HEK293 (cell line): ENCODE data around the gene GRM4.

Source experiments
- CTCF ChIA-PET: fragments of 350-600 bp; formaldehyde crosslinking; extraction: SDS; loops from one replicate; lab custom pipeline; 2021; ENCODE audit warnings: antibody characterized with exemption; lab: Yijun Ruan, JAX
- POLR2A ChIA-PET: fragments of 300-600 bp; formaldehyde crosslinking; extraction: SDS; loops from one replicate; lab custom pipeline; 2020; ENCODE audit warnings: antibody characterized with exemption, inconsistent platforms; lab: Yijun Ruan, JAX
- H3K27ac ChIP-seq: fragments of 200-500 bp; sonication (Bioruptor generic); 2 replicates; pipeline ENCODE4 v1.5.1; 2014; ENCODE audit warnings: low read depth, low read length, control low read depth, inconsistent platforms; ENCODE audit errors: extremely low read depth
- H3K36me3 ChIP-seq, 2 experiments: fragments of 200-500 bp in 1 of 2; sonication (Bioruptor generic) in 1 of 2; 1 replicate in 1 of 2; 2 replicates in 1 of 2; pipeline ENCODE4 v1.5.1; 2014 to 2017; ENCODE audit warnings: inconsistent platforms in 2 of 2, low read length in 2 of 2; ENCODE audit not compliant: control insufficient read depth in 2 of 2, insufficient read depth in 1 of 2
- H3K4me1 ChIP-seq: fragments of 200-500 bp; sonication (Bioruptor generic); 2 replicates; pipeline ENCODE4 v1.5.1; 2014; ENCODE audit warnings: mild to moderate bottlenecking, low read length, inconsistent platforms; ENCODE audit not compliant: control insufficient read depth, insufficient read depth
- H3K4me3 ChIP-seq: 2 replicates; pipeline ENCODE4 v1.5.1; 2011; ENCODE audit warnings: low read depth, mild to moderate bottlenecking, control low read depth, low read length, moderate library complexity
- H3K9me3 ChIP-seq: fragments of 200-500 bp; sonication (Bioruptor generic); 2 replicates; pipeline ENCODE4 v1.5.1; 2014; ENCODE audit warnings: low read depth, low read length, inconsistent platforms; ENCODE audit not compliant: control insufficient read depth, insufficient read depth
- EGR2 ChIP-seq: fragments of 450-650 bp; formaldehyde crosslinking; IDR thresholded peaks from 2 replicates; pipeline ENCODE4 v1.5.1; 2016; ENCODE audit warnings: low read depth, missing biosample characterization, missing genetic modification characterization
- GLIS2 ChIP-seq: fragments of 450-650 bp; formaldehyde crosslinking; IDR thresholded peaks from 2 replicates; pipeline ENCODE4 v1.5.1; 2016; ENCODE audit warnings: missing biosample characterization, missing genetic modification characterization
- HOXA7 ChIP-seq: sonication (generic); formaldehyde crosslinking; IDR thresholded peaks from 2 replicates; pipeline ENCODE4 v1.8.1; 2022; ENCODE audit warnings: missing genetic modification reagents, borderline replicate concordance
- KLF1 ChIP-seq: fragments of 450-650 bp; formaldehyde crosslinking; IDR thresholded peaks from 2 replicates; pipeline ENCODE4 v1.5.1; 2016; ENCODE audit warnings: missing biosample characterization, missing genetic modification characterization
- MYNN ChIP-seq: fragments of 450-650 bp; formaldehyde crosslinking; IDR thresholded peaks from 2 replicates; pipeline ENCODE4 v1.5.1; 2016; ENCODE audit warnings: missing biosample characterization, missing genetic modification characterization, borderline replicate concordance
- PATZ1 ChIP-seq: fragments of 450-650 bp; formaldehyde crosslinking; IDR thresholded peaks from 2 replicates; pipeline ENCODE4 v1.5.1; 2016; ENCODE audit warnings: missing biosample characterization, missing genetic modification characterization
- PRDM10 ChIP-seq: fragments of 450-650 bp; formaldehyde crosslinking; IDR thresholded peaks from 2 replicates; pipeline ENCODE4 v1.5.1; 2016; ENCODE audit warnings: missing biosample characterization, missing genetic modification characterization
- ZBTB17 ChIP-seq: fragments of 450-650 bp; formaldehyde crosslinking; IDR thresholded peaks from 2 replicates; pipeline ENCODE4 v1.5.1; 2016; ENCODE audit warnings: missing biosample characterization, missing genetic modification characterization
- ZBTB20 ChIP-seq: fragments of 450-650 bp; formaldehyde crosslinking; IDR thresholded peaks from 2 replicates; pipeline ENCODE4 v1.5.1; 2016; ENCODE audit warnings: missing biosample characterization, missing genetic modification characterization
- ZBTB21 ChIP-seq: fragments of 450-650 bp; formaldehyde crosslinking; IDR thresholded peaks from 2 replicates; pipeline ENCODE4 v1.5.1; 2017; ENCODE audit warnings: missing biosample characterization, missing genetic modification characterization
- ZBTB8A ChIP-seq: fragments of 450-650 bp; formaldehyde crosslinking; IDR thresholded peaks from 2 replicates; pipeline ENCODE4 v1.5.1; 2016; ENCODE audit warnings: missing biosample characterization, missing genetic modification characterization
- ZFHX2 ChIP-seq: fragments of 450-650 bp; formaldehyde crosslinking; conservative IDR thresholded peaks from 2 replicates; pipeline ENCODE4 v1.5.1; 2016; ENCODE audit warnings: missing biosample characterization, missing genetic modification characterization
- ZIC2 ChIP-seq: fragments of 450-650 bp; formaldehyde crosslinking; IDR thresholded peaks from 2 replicates; pipeline ENCODE4 v1.5.1; 2016; ENCODE audit warnings: missing biosample characterization, missing genetic modification characterization
- ZNF19 ChIP-seq: fragments of 450-650 bp; formaldehyde crosslinking; IDR thresholded peaks from 2 replicates; pipeline ENCODE4; 2016; ENCODE audit warnings: missing biosample characterization, missing genetic modification characterization, low read depth
- ZNF211 ChIP-seq: fragments of 450-650 bp; formaldehyde crosslinking; IDR thresholded peaks from 2 replicates; pipeline ENCODE4 v1.5.1; 2016; ENCODE audit warnings: low read depth, missing biosample characterization, missing genetic modification characterization
- ZNF302 ChIP-seq: fragments of 450-650 bp; formaldehyde crosslinking; IDR thresholded peaks from 2 replicates; pipeline ENCODE4 v1.5.1; 2016; ENCODE audit warnings: missing biosample characterization, missing genetic modification characterization, low read depth
- ZNF335 ChIP-seq: fragments of 450-650 bp; formaldehyde crosslinking; conservative IDR thresholded peaks from 2 replicates; pipeline ENCODE4 v1.5.1; 2016; ENCODE audit warnings: missing biosample characterization, missing genetic modification characterization
- ZNF529 ChIP-seq: fragments of 450-650 bp; formaldehyde crosslinking; IDR thresholded peaks from 2 replicates; pipeline ENCODE4 v1.5.1; 2017; ENCODE audit warnings: missing genetic modification characterization, missing biosample characterization; ENCODE audit not compliant: insufficient replicate concordance
- ZNF561 ChIP-seq: fragments of 450-650 bp; IDR thresholded peaks from 2 replicates; pipeline ENCODE4 v1.5.1; 2018; ENCODE audit warnings: missing biosample characterization, missing genetic modification characterization, borderline replicate concordance
- ZNF600 ChIP-seq: fragments of 450-650 bp; formaldehyde crosslinking; IDR thresholded peaks from 2 replicates; pipeline ENCODE4 v1.5.1; 2016; ENCODE audit warnings: missing biosample characterization, missing genetic modification characterization
- ZNF621 ChIP-seq: fragments of 450-650 bp; formaldehyde crosslinking; IDR thresholded peaks from 2 replicates; pipeline ENCODE4 v1.5.1; 2017; ENCODE audit warnings: missing biosample characterization, missing genetic modification characterization
- ZNF626 ChIP-seq: fragments of 450-650 bp; sonication (Bioruptor Pico); formaldehyde crosslinking; IDR thresholded peaks from 2 replicates; pipeline ENCODE4 v1.5.1; 2018; ENCODE audit warnings: missing biosample characterization, missing genetic modification characterization, inconsistent platforms
- ZNF660 ChIP-seq: fragments of 450-650 bp; IDR thresholded peaks from 2 replicates; pipeline ENCODE4 v1.5.1; 2018; ENCODE audit warnings: missing biosample characterization, mild to moderate bottlenecking, missing genetic modification characterization
- TF ChIP-seq, protein P1 (sequence below): fragments of 450-650 bp; formaldehyde crosslinking; IDR thresholded peaks from 2 replicates; pipeline ENCODE4 v1.5.1; 2017; ENCODE audit warnings: missing biosample characterization, missing genetic modification characterization
- TF ChIP-seq, protein P2 (sequence below): fragments of 450-650 bp; formaldehyde crosslinking; IDR thresholded peaks from 2 replicates; pipeline ENCODE4 v1.5.1; 2016; ENCODE audit warnings: missing biosample characterization, missing genetic modification characterization
- TF ChIP-seq, protein P3 (sequence below): fragments of 450-650 bp; formaldehyde crosslinking; IDR thresholded peaks from 2 replicates; pipeline ENCODE4 v1.5.1; 2016; ENCODE audit warnings: missing biosample characterization, missing genetic modification characterization, low read depth
- TF ChIP-seq, protein P4 (sequence below): sonication (generic); formaldehyde crosslinking; IDR thresholded peaks from 2 replicates; pipeline ENCODE4 v1.8.1; 2022; ENCODE audit warnings: mild to moderate bottlenecking, moderate library complexity, missing genetic modification reagents

Gene GRM4

GRCh38 chr6:34143884-34144580 lies 1.9 kb downstream of the GRM4 start:
- Histone ChIP-seq H3K27ac (no peak overlapping the region; the same call in 1 of the 2 replicates), H3K9me3 (no peaks in the 10 kb centered on the region), H3K4me3 (peak overlapping the region; percentile 45), H3K36me3 (no peaks in the 10 kb centered on the region), H3K4me1 (peaks cover 11% of the 10 kb centered on the region)
- ChIA-PET POLR2A (no interaction called here), CTCF (interaction anchor here (0.6 to 3.0 kb wide), 13 partner anchors 10 to 536 kb away, joined by 3 to 23 read pairs (median 5); no protein-coding TSS in a partner anchor)
- TF ChIP-seq HOXA7 (no peak), PATZ1 (tag by site-specific recombination) (peak; percentile 47), ZNF626 (tag by site-specific recombination) (no peak), ZNF561 (tag by site-specific recombination) (peak; percentile 55; the same call in 1 of the 2 replicates), PRDM10 (tag by site-specific recombination) (peak; percentile 77), ZNF19 (tag by site-specific recombination) (no peak), ZBTB8A (peak; percentile 50), EGR2 (tag by site-specific recombination) (peak; percentile 81), ZNF660 (peak; percentile 46; the same call in 1 of the 2 replicates), KLF1 (peak; percentile 23; the same call in 1 of the 2 replicates), MYNN (tag by site-specific recombination) (peak; percentile 18; the same call in 1 of the 2 replicates), ZBTB21 (tag by site-specific recombination) (no peak), GLIS2 (tag by site-specific recombination) (peak; percentile 95), ZFHX2 (peak; percentile 92), ZNF621 (tag by site-specific recombination) (no peak), ZNF335 (tag by site-specific recombination) (peak; percentile 89), ZNF211 (tag by site-specific recombination) (no peak), ZBTB20 (tag by site-specific recombination) (peak; percentile 46; the same call in 1 of the 2 replicates), ZNF529 (no peak), ZIC2 (tag by site-specific recombination) (peak; percentile 89), ZNF600 (tag by site-specific recombination) (peak; percentile 65), ZNF302 (tag by site-specific recombination) (no peak), ZBTB17 (tag by site-specific recombination) (peak; percentile 78; the same call in 1 of the 2 replicates)
- TF ChIP-seq, protein P1, sequence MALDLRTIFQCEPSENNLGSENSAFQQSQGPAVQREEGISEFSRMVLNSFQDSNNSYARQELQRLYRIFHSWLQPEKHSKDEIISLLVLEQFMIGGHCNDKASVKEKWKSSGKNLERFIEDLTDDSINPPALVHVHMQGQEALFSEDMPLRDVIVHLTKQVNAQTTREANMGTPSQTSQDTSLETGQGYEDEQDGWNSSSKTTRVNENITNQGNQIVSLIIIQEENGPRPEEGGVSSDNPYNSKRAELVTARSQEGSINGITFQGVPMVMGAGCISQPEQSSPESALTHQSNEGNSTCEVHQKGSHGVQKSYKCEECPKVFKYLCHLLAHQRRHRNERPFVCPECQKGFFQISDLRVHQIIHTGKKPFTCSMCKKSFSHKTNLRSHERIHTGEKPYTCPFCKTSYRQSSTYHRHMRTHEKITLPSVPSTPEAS, result peak; percentile 66
- TF ChIP-seq, protein P2, sequence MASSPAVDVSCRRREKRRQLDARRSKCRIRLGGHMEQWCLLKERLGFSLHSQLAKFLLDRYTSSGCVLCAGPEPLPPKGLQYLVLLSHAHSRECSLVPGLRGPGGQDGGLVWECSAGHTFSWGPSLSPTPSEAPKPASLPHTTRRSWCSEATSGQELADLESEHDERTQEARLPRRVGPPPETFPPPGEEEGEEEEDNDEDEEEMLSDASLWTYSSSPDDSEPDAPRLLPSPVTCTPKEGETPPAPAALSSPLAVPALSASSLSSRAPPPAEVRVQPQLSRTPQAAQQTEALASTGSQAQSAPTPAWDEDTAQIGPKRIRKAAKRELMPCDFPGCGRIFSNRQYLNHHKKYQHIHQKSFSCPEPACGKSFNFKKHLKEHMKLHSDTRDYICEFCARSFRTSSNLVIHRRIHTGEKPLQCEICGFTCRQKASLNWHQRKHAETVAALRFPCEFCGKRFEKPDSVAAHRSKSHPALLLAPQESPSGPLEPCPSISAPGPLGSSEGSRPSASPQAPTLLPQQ (tag by site-specific recombination), result peak; percentile 57
- TF ChIP-seq, protein P3, sequence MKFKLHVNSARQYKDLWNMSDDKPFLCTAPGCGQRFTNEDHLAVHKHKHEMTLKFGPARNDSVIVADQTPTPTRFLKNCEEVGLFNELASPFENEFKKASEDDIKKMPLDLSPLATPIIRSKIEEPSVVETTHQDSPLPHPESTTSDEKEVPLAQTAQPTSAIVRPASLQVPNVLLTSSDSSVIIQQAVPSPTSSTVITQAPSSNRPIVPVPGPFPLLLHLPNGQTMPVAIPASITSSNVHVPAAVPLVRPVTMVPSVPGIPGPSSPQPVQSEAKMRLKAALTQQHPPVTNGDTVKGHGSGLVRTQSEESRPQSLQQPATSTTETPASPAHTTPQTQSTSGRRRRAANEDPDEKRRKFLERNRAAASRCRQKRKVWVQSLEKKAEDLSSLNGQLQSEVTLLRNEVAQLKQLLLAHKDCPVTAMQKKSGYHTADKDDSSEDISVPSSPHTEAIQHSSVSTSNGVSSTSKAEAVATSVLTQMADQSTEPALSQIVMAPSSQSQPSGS (tag by site-specific recombination), result no peak
- TF ChIP-seq, protein P4, sequence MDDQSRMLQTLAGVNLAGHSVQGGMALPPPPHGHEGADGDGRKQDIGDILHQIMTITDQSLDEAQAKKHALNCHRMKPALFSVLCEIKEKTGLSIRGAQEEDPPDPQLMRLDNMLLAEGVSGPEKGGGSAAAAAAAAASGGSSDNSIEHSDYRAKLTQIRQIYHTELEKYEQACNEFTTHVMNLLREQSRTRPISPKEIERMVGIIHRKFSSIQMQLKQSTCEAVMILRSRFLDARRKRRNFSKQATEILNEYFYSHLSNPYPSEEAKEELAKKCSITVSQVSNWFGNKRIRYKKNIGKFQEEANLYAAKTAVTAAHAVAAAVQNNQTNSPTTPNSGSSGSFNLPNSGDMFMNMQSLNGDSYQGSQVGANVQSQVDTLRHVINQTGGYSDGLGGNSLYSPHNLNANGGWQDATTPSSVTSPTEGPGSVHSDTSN, result peak; percentile 50
